ENCODE data around the gene MED16. TPM values are rescaled to one million over a fixed set of nuclear protein-coding genes. Genes with fewer than 3 reads are reported as not detected.

MED16 gene
- total and polyA plus RNA-seq, 2 of the 4 experiments (the other 2 are of a cell fraction): 8.1 to 40.2 TPM

- BruUV-seq (replicated peaks): no TSS peak
- no peaks in the 10 kb centered on the region for H3K4me1 ChIP-seq (ENCODE audit: control insufficient read depth, insufficient read depth, low read length)
- no peak overlapping the region for H4K5ac ChIP-seq (ENCODE audit: low read depth, low read length)
- no peak overlapping the region for H3K9ac ChIP-seq (ENCODE audit: low read depth, low read length)
- WGBS, 2 experiments (ENCODE audit: extremely low coverage in 2 of 2, insufficient read length in 1 of 2): 100% methylated on average over 4 of the region's 30 CpGs; no CpG with 5 or more reads in 1 of the 2 experiments
- H3K18ac ChIP-seq (ENCODE audit: low read depth, low read length): no peak overlapping the region
- H3K27me3 ChIP-seq (ENCODE audit: control insufficient read depth, insufficient read depth, low read length): no peaks in the 10 kb centered on the region
- H2AK5ac ChIP-seq (ENCODE audit: low read depth, low read length): no peak overlapping the region
- dilution Hi-C loops (cut with HindIII; ENCODE audit: low sequenced_read_pairs, unreplicated experiment): no loop called here
- peaks cover 70% of the 10 kb centered on the region for H3K36me3 ChIP-seq (ENCODE audit: control insufficient read depth, insufficient read depth, low read length)
- no peak overlapping the region for H3K27ac ChIP-seq (ENCODE audit: insufficient read depth, low read length)
- ATAC-seq (ENCODE audit: low read depth) (no peak), DNase-seq (no peak)
- no peak overlapping the region for H3K4me2 ChIP-seq (ENCODE audit: low read depth, low read length)
- no peak overlapping the region for H4K8ac ChIP-seq (ENCODE audit: low read depth in 2 of 2, low read length in 2 of 2)
- peaks cover 3 to 15% of the 10 kb centered on the region in 2 experiments; a peak in 2 of 4 replicates for H3K79me1 ChIP-seq (ENCODE audit: low read depth in 1 of 2, low read length in 2 of 2)
- no peak overlapping the region for H4K91ac ChIP-seq (ENCODE audit: insufficient read depth, low read depth, low read length)
- no peak overlapping the region for H3K56ac ChIP-seq (ENCODE audit: extremely low read depth, insufficient read depth, low read length)
- H4K20me1 ChIP-seq (ENCODE audit: insufficient read depth, low read length): peaks cover 6% of the 10 kb centered on the region
- no peak overlapping the region for H2BK20ac ChIP-seq (ENCODE audit: low read depth, low read length)
- H3K4ac ChIP-seq (ENCODE audit: low read depth, low read length): no peak overlapping the region
- no peak overlapping the region for H3K14ac ChIP-seq (replicated peaks; ENCODE audit: low read depth, low read length)
- no peak overlapping the region for H2BK15ac ChIP-seq (ENCODE audit: low read depth, low read length)
- no peak overlapping the region for H2BK120ac ChIP-seq (ENCODE audit: low read depth, low read length)
- H3K23ac ChIP-seq (ENCODE audit: low read depth, low read length): no peak overlapping the region
- ChIA-PET POLR2A (ENCODE audit: unreplicated experiment) (no interaction called here), CTCF (no interaction called here)
- H2AFZ ChIP-seq (replicated peaks; ENCODE audit: low read length, poor library complexity): no peak overlapping the region
- no peak overlapping the region for H2AK9ac ChIP-seq (replicated peaks; ENCODE audit: low read depth, low read length, poor library complexity)
- TF ChIP-seq NFE2L2 (IDR thresholded peaks at IDR 0.05; ENCODE audit: low read depth, low read length) (no peak), MAFK (IDR thresholded peaks at IDR 0.05; ENCODE audit: low read depth, low read length) (no peak), CHD1 (IDR thresholded peaks at IDR 0.05; ENCODE audit: low read depth, low read length) (no peak), POLR2A (IDR thresholded peaks at IDR 0.05; ENCODE audit: low read depth, low read length) (no peak), BHLHE40 (IDR thresholded peaks at IDR 0.05; ENCODE audit: low read depth, low read length) (no peak), ELK1 (IDR thresholded peaks at IDR 0.05; ENCODE audit: borderline replicate concordance, low read depth, low read length) (no peak), SMC3 (IDR thresholded peaks at IDR 0.05; ENCODE audit: low read depth, low read length) (no peak), RCOR1 (IDR thresholded peaks at IDR 0.05; ENCODE audit: insufficient replicate concordance, low read length) (no peak), CEBPB (IDR thresholded peaks at IDR 0.05; ENCODE audit: low read depth, low read length) (no peak), USF2 (IDR thresholded peaks at IDR 0.05; ENCODE audit: low read depth, low read length) (no peak), MAZ (IDR thresholded peaks at IDR 0.05; ENCODE audit: borderline replicate concordance, low read depth, low read length) (no peak), CTCF (conservative IDR thresholded peaks at IDR 0.05; ENCODE audit: low read depth, low read length) (no peak), MXI1 (IDR thresholded peaks at IDR 0.05; ENCODE audit: borderline replicate concordance, low read depth, low read length) (no peak), RFX5 (IDR thresholded peaks at IDR 0.05; ENCODE audit: low read depth, low read length) (no peak), FOS (IDR thresholded peaks at IDR 0.05; ENCODE audit: low read depth, low read length) (no peak), RAD21 (IDR thresholded peaks at IDR 0.05; ENCODE audit: low read length) (no peak)
- H3K4me3 ChIP-seq (ENCODE audit: insufficient read depth, low read depth, low read length): no peak overlapping the region
- in situ Hi-C loops (cut with MboI; ENCODE audit: low sequenced_read_pairs): no loop called here
- intact Hi-C loops (cut with micrococcal nuclease): no loop called here
- H3K9me1 ChIP-seq (ENCODE audit: insufficient read depth, low read length): no peaks in the 10 kb centered on the region
- no peaks in the 10 kb centered on the region for H3K9me3 ChIP-seq (ENCODE audit: control insufficient read depth, insufficient read depth, low read length)
- no peak overlapping the region for H2BK5ac ChIP-seq (ENCODE audit: low read depth, low read length, poor library complexity, severe bottlenecking)
Observed at GRCh38 chr19:882871-883497, 10.0 kb downstream of the MED16 start.

All from IMR-90 (cell line).